DND-41 (cell line): ENCODE results near the gene LLGL1.

Source experiments
- EZH2 ChIP-seq: IDR thresholded peaks from 3 replicates; pipeline ENCODE4 v1.6.1; 2012; ENCODE audit warnings: borderline replicate concordance, low read depth, mild to moderate bottlenecking, moderate library complexity, low read length, inconsistent platforms; ENCODE audit not compliant: severe bottlenecking
- TF ChIP-seq, protein P1 (sequence below): IDR thresholded peaks from 2 replicates; pipeline ENCODE4 v1.5.1; 2012; ENCODE audit warnings: borderline replicate concordance, low read length, moderate library complexity, mild to moderate bottlenecking; ENCODE audit not compliant: poor library complexity, severe bottlenecking; ENCODE audit errors: extremely low read depth

DNA sequence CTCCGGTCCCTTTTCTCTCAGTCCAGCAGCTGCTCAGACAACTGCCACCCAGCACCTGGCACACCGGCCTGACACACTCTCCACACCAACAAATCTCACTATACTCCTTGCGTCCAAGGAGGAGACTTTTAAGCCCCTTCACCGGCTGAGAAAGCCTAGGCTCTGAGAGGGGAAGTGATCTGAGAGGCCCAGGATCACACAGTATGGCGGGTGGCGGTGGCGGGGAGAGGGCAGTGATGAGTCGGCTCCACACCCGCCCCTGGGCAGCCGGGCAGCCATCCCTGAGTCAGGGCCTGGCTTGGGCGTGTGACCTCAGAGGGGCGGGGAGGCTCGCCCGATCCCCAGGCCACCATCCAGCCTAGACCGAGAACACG, 32.5 kb downstream of the LLGL1 start:
- TF ChIP-seq, protein P1, sequence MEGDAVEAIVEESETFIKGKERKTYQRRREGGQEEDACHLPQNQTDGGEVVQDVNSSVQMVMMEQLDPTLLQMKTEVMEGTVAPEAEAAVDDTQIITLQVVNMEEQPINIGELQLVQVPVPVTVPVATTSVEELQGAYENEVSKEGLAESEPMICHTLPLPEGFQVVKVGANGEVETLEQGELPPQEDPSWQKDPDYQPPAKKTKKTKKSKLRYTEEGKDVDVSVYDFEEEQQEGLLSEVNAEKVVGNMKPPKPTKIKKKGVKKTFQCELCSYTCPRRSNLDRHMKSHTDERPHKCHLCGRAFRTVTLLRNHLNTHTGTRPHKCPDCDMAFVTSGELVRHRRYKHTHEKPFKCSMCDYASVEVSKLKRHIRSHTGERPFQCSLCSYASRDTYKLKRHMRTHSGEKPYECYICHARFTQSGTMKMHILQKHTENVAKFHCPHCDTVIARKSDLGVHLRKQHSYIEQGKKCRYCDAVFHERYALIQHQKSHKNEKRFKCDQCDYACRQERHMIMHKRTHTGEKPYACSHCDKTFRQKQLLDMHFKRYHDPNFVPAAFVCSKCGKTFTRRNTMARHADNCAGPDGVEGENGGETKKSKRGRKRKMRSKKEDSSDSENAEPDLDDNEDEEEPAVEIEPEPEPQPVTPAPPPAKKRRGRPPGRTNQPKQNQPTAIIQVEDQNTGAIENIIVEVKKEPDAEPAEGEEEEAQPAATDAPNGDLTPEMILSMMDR: peak; percentile 11
- TF ChIP-seq EZH2: no peak
